SJCRH30 (cell line): ENCODE data around the gene ANKRD37. TPM values are rescaled to one million over a fixed set of nuclear protein-coding genes. Genes with fewer than 3 reads are reported as not detected.
A peak's percentile ranks its signal among the peaks of the same experiment; 100 is the strongest.
"Not testable (repeated sequence)": the region's sequence is repeated elsewhere in the genome, so short reads cannot be mapped to it uniquely, and the experiment has no call there.

Experiments
- DNase-seq, 2 experiments: peaks; one replicate each; pipeline ENCODE4 v3.0.0-alpha.2; 2015 to 2020
- H3K27ac ChIP-seq: fragments of 250-450 bp; sonication (Bioruptor Pico); 2 replicates; pipeline ENCODE4 v1.5.1; 2020; ENCODE audit warnings: mild to moderate bottlenecking, moderate library complexity
- H3K27me3 ChIP-seq: fragments of 250-450 bp; sonication (Bioruptor Pico); 2 replicates; pipeline ENCODE4 v1.5.1; 2020; ENCODE audit warnings: mild to moderate bottlenecking, moderate library complexity
- H3K36me3 ChIP-seq: fragments of 250-450 bp; sonication (Bioruptor Pico); 2 replicates; pipeline ENCODE4 v1.5.1; 2020; ENCODE audit warnings: mild to moderate bottlenecking, moderate library complexity
- H3K4me1 ChIP-seq: fragments of 250-450 bp; sonication (Bioruptor Pico); 2 replicates; pipeline ENCODE4 v1.5.1; 2020; ENCODE audit warnings: mild to moderate bottlenecking, moderate library complexity
- H3K4me3 ChIP-seq: fragments of 250-450 bp; sonication (Bioruptor Pico); 2 replicates; pipeline ENCODE4 v1.5.1; 2020; ENCODE audit warnings: mild to moderate bottlenecking, moderate library complexity
- H3K9me3 ChIP-seq: fragments of 250-450 bp; sonication (Bioruptor Pico); replicated peaks from 2 replicates; pipeline ENCODE4 v1.5.1; 2020; ENCODE audit warnings: mild to moderate bottlenecking, moderate library complexity
- total RNA-seq: library from RNA; depleted of rRNA; stranded (reverse); fragments of >200 nt; shearing (Covaris generic); gene quantifications from 2 replicates; pipeline ENCODE4 v1.2.3, GENCODE V29; 2014; rRNA removed

ANKRD37 gene
- total RNA-seq, result 4.1 and 4.3 TPM in 2 replicates

- Histone ChIP-seq H3K27me3 (no peaks in the 10 kb centered on the region), H3K9me3 (no peaks in the 10 kb centered on the region), H3K36me3 (no peaks in the 10 kb centered on the region), H3K4me1 (no peaks in the 10 kb centered on the region), H3K27ac (peak within 1 kb of the TSS; percentile 79), H3K4me3 (peak within 1 kb of the TSS; percentile 76)
- DNase-seq, result peak; percentile 20 to 22
These were observed at the start of gene ANKRD37 for GRCh38 chr4:185396724-185397385. Gene ANKRD37, plus strand, starts transcription at chr4:185396841. Its CDS starts 83 bp downstream, at chr4:185396924.

GRCh38 chr4:185346975-185347601 is 49.6 kb upstream of the ANKRD37 start:
- H3K27me3 ChIP-seq, result no peaks in the 10 kb centered on the region
- H3K4me3 ChIP-seq, result no peak overlapping the region
- no peaks in the 10 kb centered on the region for H3K36me3 ChIP-seq
- H3K4me1 ChIP-seq, result no peaks in the 10 kb centered on the region
- no peak for DNase-seq
- H3K9me3 ChIP-seq, result no peaks in the 10 kb centered on the region
- H3K27ac ChIP-seq, result no peak overlapping the region

GRCh38 chr4:185351691-185352090 is 45.0 kb upstream of the ANKRD37 start:
- no peaks in the 10 kb centered on the region for H3K27me3 ChIP-seq
- no peaks in the 10 kb centered on the region for H3K9me3 ChIP-seq
- no peak for DNase-seq
- H3K4me3 ChIP-seq, result no peak overlapping the region
- no peaks in the 10 kb centered on the region for H3K4me1 ChIP-seq
- H3K27ac ChIP-seq, result no peak overlapping the region
- no peaks in the 10 kb centered on the region for H3K36me3 ChIP-seq

- DNase-seq, result no peak
- Histone ChIP-seq H3K4me1 (no peaks in the 10 kb centered on the region), H3K36me3 (no peaks in the 10 kb centered on the region), H3K4me3 (no peak overlapping the region), H3K9me3 (no peaks in the 10 kb centered on the region), H3K27ac (no peak overlapping the region), H3K27me3 (no peaks in the 10 kb centered on the region)
These were observed 44.4 kb upstream of the ANKRD37 start for GRCh38 chr4:185352202-185352601.

- Histone ChIP-seq H3K36me3 (no peaks in the 10 kb centered on the region), H3K27ac (no peak overlapping the region), H3K4me1 (no peaks in the 10 kb centered on the region), H3K27me3 (no peaks in the 10 kb centered on the region), H3K4me3 (no peak overlapping the region), H3K9me3 (no peaks in the 10 kb centered on the region)
- no peak for DNase-seq
These were observed 43.9 kb upstream of the ANKRD37 start for GRCh38 chr4:185352741-185353140.

- Histone ChIP-seq H3K27ac (no peak overlapping the region), H3K27me3 (no peaks in the 10 kb centered on the region), H3K4me3 (no peak overlapping the region), H3K36me3 (no peaks in the 10 kb centered on the region; the same call in 1 of the 2 replicates), H3K9me3 (no peaks in the 10 kb centered on the region), H3K4me1 (no peaks in the 10 kb centered on the region; the same call in 1 of the 2 replicates)
- DNase-seq, result no peak
These were observed 39.4 kb upstream of the ANKRD37 start for GRCh38 chr4:185357211-185357610.

GRCh38 chr4:185357733-185358440 is 38.8 kb upstream of the ANKRD37 start:
- Histone ChIP-seq H3K9me3 (no peaks in the 10 kb centered on the region), H3K27ac (no peak overlapping the region), H3K36me3 (no peaks in the 10 kb centered on the region; the same call in 1 of the 2 replicates), H3K4me1 (no peaks in the 10 kb centered on the region; the same call in 1 of the 2 replicates), H3K27me3 (no peaks in the 10 kb centered on the region), H3K4me3 (no peak overlapping the region)
- DNase-seq, result no peak

- no peak overlapping the region for H3K4me3 ChIP-seq
- no peak for DNase-seq
- H3K27ac ChIP-seq, result no peak overlapping the region
- H3K4me1 ChIP-seq, result no peaks in the 10 kb centered on the region; the same call in 1 of the 2 replicates
- H3K9me3 ChIP-seq, result no peaks in the 10 kb centered on the region
- no peaks in the 10 kb centered on the region for H3K27me3 ChIP-seq
- no peaks in the 10 kb centered on the region; the same call in 1 of the 2 replicates for H3K36me3 ChIP-seq
These were observed 38.1 kb upstream of the ANKRD37 start for GRCh38 chr4:185358514-185358913.

GRCh38 chr4:185358959-185359358 is 37.7 kb upstream of the ANKRD37 start:
- no peak overlapping the region for H3K4me3 ChIP-seq
- no peaks in the 10 kb centered on the region; the same call in 1 of the 2 replicates for H3K36me3 ChIP-seq
- no peaks in the 10 kb centered on the region for H3K27me3 ChIP-seq
- DNase-seq, result no peak
- H3K4me1 ChIP-seq, result no peaks in the 10 kb centered on the region; the same call in 1 of the 2 replicates
- H3K9me3 ChIP-seq, result no peaks in the 10 kb centered on the region
- no peak overlapping the region for H3K27ac ChIP-seq

- Histone ChIP-seq H3K27ac (no peak overlapping the region), H3K4me1 (no peaks in the 10 kb centered on the region; the same call in 1 of the 2 replicates), H3K27me3 (no peaks in the 10 kb centered on the region), H3K9me3 (no peaks in the 10 kb centered on the region), H3K4me3 (no peak overlapping the region), H3K36me3 (no peaks in the 10 kb centered on the region; the same call in 1 of the 2 replicates)
- DNase-seq, result no peak
These were observed 36.7 kb upstream of the ANKRD37 start for GRCh38 chr4:185359767-185360446.

- Histone ChIP-seq H3K27me3 (no peaks in the 10 kb centered on the region), H3K4me1 (no peaks in the 10 kb centered on the region; the same call in 1 of the 2 replicates), H3K27ac (no peak overlapping the region), H3K4me3 (no peak overlapping the region), H3K36me3 (no peaks in the 10 kb centered on the region; the same call in 1 of the 2 replicates), H3K9me3 (no peaks in the 10 kb centered on the region)
- DNase-seq, result no peak
These were observed 34.8 kb upstream of the ANKRD37 start for GRCh38 chr4:185361872-185362271.

GRCh38 chr4:185362570-185362969 is 34.1 kb upstream of the ANKRD37 start:
- not testable (repeated sequence) for H3K9me3 ChIP-seq, H3K27ac ChIP-seq, H3K36me3 ChIP-seq, H3K4me3 ChIP-seq, DNase-seq, H3K4me1 ChIP-seq, H3K27me3 ChIP-seq

GRCh38 chr4:185363251-185363650 is 33.4 kb upstream of the ANKRD37 start:
- Histone ChIP-seq H3K9me3 (no peaks in the 10 kb centered on the region), H3K4me3 (no peak overlapping the region), H3K4me1 (no peaks in the 10 kb centered on the region; the same call in 1 of the 2 replicates), H3K27me3 (no peaks in the 10 kb centered on the region), H3K36me3 (no peaks in the 10 kb centered on the region), H3K27ac (no peak overlapping the region)
- no peak for DNase-seq

- H3K4me3 ChIP-seq, result no peak overlapping the region
- no peaks in the 10 kb centered on the region for H3K27me3 ChIP-seq
- H3K36me3 ChIP-seq, result no peaks in the 10 kb centered on the region
- no peaks in the 10 kb centered on the region for H3K9me3 ChIP-seq
- H3K4me1 ChIP-seq, result no peaks in the 10 kb centered on the region
- no peak overlapping the region for H3K27ac ChIP-seq
- no peak for DNase-seq
These were observed 31.8 kb upstream of the ANKRD37 start for GRCh38 chr4:185364886-185365285.
